Sigmoid colon (tissue), 4 donors: ENCODE results near the gene CACNA2D3.

Experiments
- CTCF ChIP-seq, 4 experiments: fragments of 450-650 bp in 3 of 4; fragments of 200-600 bp in 1 of 4; IDR thresholded peaks; one replicate each; pipeline ENCODE4 v1.5.1; 2016 to 2019; ENCODE audit warnings: antibody characterized with exemption in 4 of 4, mild to moderate bottlenecking in 3 of 4, moderate library complexity in 2 of 4
- EP300 ChIP-seq, 4 donors: sonication (generic); formaldehyde crosslinking; IDR thresholded peaks; one replicate each; pipeline ENCODE4 v1.6.1; 2017; ENCODE audit warnings: antibody characterized with exemption in 4 of 4
- POLR2A ChIP-seq, 2 donors: fragments of 450-650 bp; IDR thresholded peaks; one replicate each; pipeline ENCODE4 v1.6.1; 2016; ENCODE audit warnings: antibody characterized with exemption in 2 of 2, mild to moderate bottlenecking in 2 of 2, moderate library complexity in 2 of 2
- POLR2AphosphoS5 ChIP-seq, 4 donors: sonication (generic); formaldehyde crosslinking; IDR thresholded peaks; one replicate each; pipeline ENCODE4 v1.6.1; 2017; ENCODE audit warnings: antibody characterized with exemption in 4 of 4

DNA sequence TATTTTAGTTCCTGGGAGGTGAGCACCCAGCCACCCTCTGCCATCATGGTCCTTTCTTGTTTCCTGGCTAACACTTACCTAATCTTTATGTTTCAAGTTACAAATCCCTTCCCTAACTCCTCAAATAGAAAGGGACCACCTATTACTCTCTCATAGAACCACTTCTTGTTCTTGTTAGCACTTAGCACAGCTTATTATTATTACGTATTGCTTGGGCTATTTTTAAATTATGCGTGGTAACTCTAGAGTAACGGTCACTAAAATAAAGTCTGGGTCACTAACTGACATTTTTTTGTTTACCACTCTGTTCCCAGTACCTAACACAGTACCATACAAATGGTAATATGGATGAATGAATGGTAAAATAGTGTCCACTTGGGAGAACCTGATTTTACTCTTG lies 663.6 kb downstream of the CACNA2D3 start:
- TF ChIP-seq CTCF (IDR thresholded peaks at IDR 0.05) (no peak), POLR2A (IDR thresholded peaks at IDR 0.05) (no peak), EP300 (IDR thresholded peaks at IDR 0.05) (no peak), POLR2AphosphoS5 (IDR thresholded peaks at IDR 0.05) (no peak)
